Measurements from ENCODE around the gene ARSG. TPM values are rescaled to one million over a fixed set of nuclear protein-coding genes. Genes with fewer than 3 reads are reported as not detected.

The ARSG gene
- polyA plus RNA-seq, 1 donor (not counting 4 experiments of a cell fraction or from before 2014, with no cell fraction given), result 0.41 TPM

DNA sequence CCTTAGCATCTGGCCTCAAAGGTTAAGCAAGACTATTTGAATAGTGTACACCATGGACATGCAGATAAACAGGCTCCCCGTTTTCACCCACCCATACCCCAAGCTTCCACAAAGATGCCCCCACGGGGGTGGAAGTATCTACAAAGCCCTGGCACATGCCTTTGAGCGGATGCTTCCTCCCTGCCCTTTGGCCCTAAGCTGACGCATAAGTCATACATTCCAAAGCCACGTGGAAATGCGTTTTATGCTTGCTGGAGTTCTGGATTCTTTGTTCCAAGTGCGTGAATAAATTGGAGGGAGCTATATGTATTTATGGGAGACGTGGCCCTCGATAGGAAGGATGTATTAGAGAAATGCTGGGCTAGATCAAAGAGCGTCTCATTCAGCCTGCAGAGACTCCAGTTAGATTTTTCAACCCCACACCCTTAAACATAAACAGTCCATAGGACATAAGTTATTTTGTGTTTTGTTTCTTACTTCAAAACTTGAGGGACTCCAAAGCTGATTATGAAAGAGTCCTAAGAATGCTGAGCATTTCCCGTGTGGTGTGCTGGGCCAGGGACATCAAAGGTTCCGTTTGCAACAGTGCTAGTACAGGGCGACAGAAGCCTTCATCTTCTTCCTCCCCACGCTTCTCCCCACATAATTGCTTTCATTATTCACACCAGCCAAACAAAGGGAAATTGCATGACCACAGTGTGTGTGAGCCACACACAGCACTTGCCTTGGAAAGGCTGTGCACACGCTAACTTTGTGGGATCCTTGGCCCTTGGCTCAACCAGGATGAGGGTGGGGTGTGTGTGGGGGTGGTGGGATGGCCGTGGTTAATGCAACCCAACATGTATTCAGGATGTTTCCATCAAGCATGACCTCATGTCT lies 92.4 kb downstream of the ARSG start:
- dilution Hi-C loops (cut with MboI; ENCODE audit: extremely low pct_ligation_motif_present, low sequenced_read_pairs), result no loop called here
- no peak overlapping the region for H3K9ac ChIP-seq (ENCODE audit: control insufficient read depth, extremely low read depth, insufficient read depth, low read length)
- H4K20me1 ChIP-seq (ENCODE audit: control insufficient read depth, extremely low read depth, insufficient read depth, low read length), result no peaks in the 10 kb centered on the region
- H3K9me1 ChIP-seq (ENCODE audit: control insufficient read depth, extremely low read depth, insufficient read depth, low read length), result no peaks in the 10 kb centered on the region
- DNase-seq (ENCODE audit: low read depth, low spot score), result no peak
- no peak overlapping the region for H3K4me3 ChIP-seq (ENCODE audit: control insufficient read depth in 2 of 3, extremely low read depth in 1 of 3, insufficient read depth in 2 of 3, low read depth in 1 of 3, low read length in 3 of 3)
- no peak overlapping the region for H3K4me2 ChIP-seq (ENCODE audit: control insufficient read depth, extremely low read depth, insufficient read depth, low read depth, low read length)
- no peak overlapping the region for H3K27ac ChIP-seq (ENCODE audit: control insufficient read depth, insufficient read depth, low read length)
- H3K27me3 ChIP-seq (ENCODE audit: control insufficient read depth, extremely low read depth, insufficient read depth, low read length), result peaks cover 5% of the 10 kb centered on the region
- H3K79me2 ChIP-seq (ENCODE audit: control insufficient read depth, insufficient read depth, low read length), result no peaks in the 10 kb centered on the region
- H3K36me3 ChIP-seq (ENCODE audit: control insufficient read depth in 2 of 2, extremely low read depth in 1 of 2, insufficient read depth in 2 of 2, low read length in 2 of 2), result no peaks in the 10 kb centered on the region
- H2AFZ ChIP-seq (ENCODE audit: control insufficient read depth, low read length), result no peak overlapping the region
- H3K4me1 ChIP-seq (ENCODE audit: control insufficient read depth, extremely low read depth, insufficient read depth, low read length), result peaks cover 2% of the 10 kb centered on the region
- no peak for FAIRE-seq
- H3K9me3 ChIP-seq (ENCODE audit: control insufficient read depth, low read depth, low read length), result no peaks in the 10 kb centered on the region
- TF ChIP-seq, protein P1, sequence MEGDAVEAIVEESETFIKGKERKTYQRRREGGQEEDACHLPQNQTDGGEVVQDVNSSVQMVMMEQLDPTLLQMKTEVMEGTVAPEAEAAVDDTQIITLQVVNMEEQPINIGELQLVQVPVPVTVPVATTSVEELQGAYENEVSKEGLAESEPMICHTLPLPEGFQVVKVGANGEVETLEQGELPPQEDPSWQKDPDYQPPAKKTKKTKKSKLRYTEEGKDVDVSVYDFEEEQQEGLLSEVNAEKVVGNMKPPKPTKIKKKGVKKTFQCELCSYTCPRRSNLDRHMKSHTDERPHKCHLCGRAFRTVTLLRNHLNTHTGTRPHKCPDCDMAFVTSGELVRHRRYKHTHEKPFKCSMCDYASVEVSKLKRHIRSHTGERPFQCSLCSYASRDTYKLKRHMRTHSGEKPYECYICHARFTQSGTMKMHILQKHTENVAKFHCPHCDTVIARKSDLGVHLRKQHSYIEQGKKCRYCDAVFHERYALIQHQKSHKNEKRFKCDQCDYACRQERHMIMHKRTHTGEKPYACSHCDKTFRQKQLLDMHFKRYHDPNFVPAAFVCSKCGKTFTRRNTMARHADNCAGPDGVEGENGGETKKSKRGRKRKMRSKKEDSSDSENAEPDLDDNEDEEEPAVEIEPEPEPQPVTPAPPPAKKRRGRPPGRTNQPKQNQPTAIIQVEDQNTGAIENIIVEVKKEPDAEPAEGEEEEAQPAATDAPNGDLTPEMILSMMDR (optimal IDR thresholded peaks at IDR 0.05 in 1 of 3, IDR thresholded peaks at IDR 0.05 in 1 of 3, conservative IDR thresholded peaks at IDR 0.05 in 1 of 3; ENCODE audit: extremely low read depth in 1 of 3, insufficient read depth in 2 of 3, low read length in 3 of 3), result no peak
- no peak for TF ChIP-seq EZH2 (IDR thresholded peaks at IDR 0.05; ENCODE audit: low read length)

DNA sequence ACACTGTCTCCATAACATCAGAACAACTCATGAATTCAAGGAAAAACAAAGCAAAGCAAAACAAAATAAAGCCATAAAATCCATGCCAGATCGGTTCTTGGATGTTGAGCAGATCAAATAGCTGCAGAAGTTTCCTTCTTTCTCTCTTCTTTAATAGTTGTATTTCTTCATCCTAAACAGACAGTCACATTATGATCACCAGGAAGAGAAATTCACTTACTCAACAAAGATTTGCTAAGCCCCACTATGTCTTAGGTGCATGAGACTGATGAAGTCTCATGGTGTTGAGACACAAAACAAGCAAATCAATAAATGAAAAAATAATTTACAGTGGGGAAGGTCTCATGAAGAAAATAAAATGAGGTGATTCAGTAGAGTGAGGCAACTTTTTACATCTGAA lies 93.2 kb downstream of the ARSG start:
- Histone ChIP-seq H3K4me2 (ENCODE audit: control insufficient read depth, extremely low read depth, insufficient read depth, low read depth, low read length) (no peak overlapping the region), H2AFZ (ENCODE audit: control insufficient read depth, low read length) (no peak overlapping the region), H3K9me1 (ENCODE audit: control insufficient read depth, extremely low read depth, insufficient read depth, low read length) (no peaks in the 10 kb centered on the region), H3K27ac (ENCODE audit: control insufficient read depth, insufficient read depth, low read length) (no peak overlapping the region), H3K4me3 (ENCODE audit: control insufficient read depth in 2 of 3, extremely low read depth in 1 of 3, insufficient read depth in 2 of 3, low read depth in 1 of 3, low read length in 3 of 3) (no peak overlapping the region), H3K79me2 (ENCODE audit: control insufficient read depth, insufficient read depth, low read length) (no peaks in the 10 kb centered on the region), H3K36me3 (ENCODE audit: control insufficient read depth in 2 of 2, extremely low read depth in 1 of 2, insufficient read depth in 2 of 2, low read length in 2 of 2) (no peaks in the 10 kb centered on the region), H3K9ac (ENCODE audit: control insufficient read depth, extremely low read depth, insufficient read depth, low read length) (no peak overlapping the region), H3K9me3 (ENCODE audit: control insufficient read depth, low read depth, low read length) (no peaks in the 10 kb centered on the region), H4K20me1 (ENCODE audit: control insufficient read depth, extremely low read depth, insufficient read depth, low read length) (no peaks in the 10 kb centered on the region), H3K27me3 (ENCODE audit: control insufficient read depth, extremely low read depth, insufficient read depth, low read length) (peaks cover 5% of the 10 kb centered on the region), H3K4me1 (ENCODE audit: control insufficient read depth, extremely low read depth, insufficient read depth, low read length) (peaks cover 2% of the 10 kb centered on the region)
- TF ChIP-seq, protein P1 (optimal IDR thresholded peaks at IDR 0.05 in 1 of 3, IDR thresholded peaks at IDR 0.05 in 1 of 3, conservative IDR thresholded peaks at IDR 0.05 in 1 of 3; ENCODE audit: extremely low read depth in 1 of 3, insufficient read depth in 2 of 3, low read length in 3 of 3), result no peak
- TF ChIP-seq EZH2 (IDR thresholded peaks at IDR 0.05; ENCODE audit: low read length), result no peak
- dilution Hi-C loops (cut with MboI; ENCODE audit: extremely low pct_ligation_motif_present, low sequenced_read_pairs), result no loop called here
- DNase-seq (ENCODE audit: low read depth, low spot score), result no peak
- FAIRE-seq, result no peak
